Adrenal gland (tissue), 5 donors: Measurements from ENCODE around the gene NBL1.

Experiments used
- CTCF ChIP-seq, 6 experiments: fragments of 450-650 bp in 4 of 6; fragments of 200-600 bp in 2 of 6; sonication (generic) in 1 of 6; IDR thresholded peaks; 1 replicate in 5 of 6; 2 replicates in 1 of 6; pipeline versions ENCODE4 v1.5.1 to v1.8.0; 2016 to 2021; ENCODE audit warnings: antibody characterized with exemption in 6 of 6, mild to moderate bottlenecking in 2 of 6, moderate library complexity in 1 of 6
- POLR2A ChIP-seq, 2 donors: fragments of 450-650 bp; IDR thresholded peaks; one replicate each; pipeline ENCODE4 v1.6.1; 2017; ENCODE audit warnings: antibody characterized with exemption in 2 of 2, mild to moderate bottlenecking in 2 of 2, moderate library complexity in 1 of 2
- donor health status: DM: no; HTN: no; CAD: no.

- peak; percentile 42 to 81 (median 72) for TF ChIP-seq CTCF (IDR thresholded peaks at IDR 0.05)
- no peak for TF ChIP-seq POLR2A (IDR thresholded peaks at IDR 0.05)
Measured at GRCh38 chr1:19651141-19651737, 7.1 kb downstream of the NBL1 start.
